Middle frontal gyrus (tissue), 1 donor: ENCODE results near the gene MLF2.
"Not testable (repeated sequence)": the region's sequence is repeated elsewhere in the genome, so short reads cannot be mapped to it uniquely, and the experiment has no call there.

Experiments used
- DNase-seq: peaks from one replicate; pipeline ENCODE4 v3.0.0-alpha.2; 2015; ENCODE audit warnings: low spot score; ENCODE audit errors: extremely low spot score

The MLF2 gene

GRCh38 chr12:6735448-6736191 is 17.3 kb downstream of the MLF2 start:
- no peak for DNase-seq

DNA sequence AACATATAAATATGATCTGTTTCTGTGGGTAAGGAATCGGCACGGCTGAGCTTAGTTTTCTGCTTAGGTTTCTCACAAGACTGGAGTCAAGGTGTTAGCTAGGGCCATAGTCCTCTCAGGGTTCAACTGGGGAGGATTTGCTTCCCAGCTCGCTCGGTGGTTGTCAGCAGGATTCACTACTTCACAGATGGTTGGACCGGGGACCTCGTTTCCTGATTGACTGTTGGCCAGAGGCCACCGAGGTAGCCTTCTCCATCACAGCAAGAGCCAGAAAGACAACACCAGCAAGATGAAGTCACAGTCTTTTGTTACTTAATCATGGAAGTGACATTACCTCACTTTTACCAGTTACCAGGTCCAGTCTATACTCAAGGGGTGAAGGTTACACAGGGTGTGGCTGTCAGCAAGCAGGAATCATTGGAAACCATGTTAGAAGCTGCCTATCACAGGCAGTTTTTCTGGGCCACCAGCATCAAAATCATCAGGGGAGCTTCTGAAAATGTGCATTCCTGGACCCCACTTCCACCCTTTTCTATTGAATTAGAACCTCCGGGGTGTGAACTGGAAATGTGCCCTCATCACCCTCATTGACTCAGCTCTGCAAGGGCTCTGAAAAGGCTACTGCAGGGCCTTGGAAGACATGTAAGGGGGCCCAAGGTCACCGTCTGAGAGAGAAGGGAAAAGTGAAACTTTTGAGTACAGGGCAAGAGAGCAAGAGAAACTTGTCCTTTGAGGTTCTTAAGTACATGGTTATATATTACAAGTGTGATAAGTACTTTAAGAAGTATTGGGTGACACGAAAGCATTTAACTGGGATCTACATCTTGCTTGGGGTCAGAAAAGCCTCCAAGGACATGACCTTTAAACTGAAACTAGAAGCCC is 18.2 kb downstream of the MLF2 start:
- DNase-seq, result no peak

DNA sequence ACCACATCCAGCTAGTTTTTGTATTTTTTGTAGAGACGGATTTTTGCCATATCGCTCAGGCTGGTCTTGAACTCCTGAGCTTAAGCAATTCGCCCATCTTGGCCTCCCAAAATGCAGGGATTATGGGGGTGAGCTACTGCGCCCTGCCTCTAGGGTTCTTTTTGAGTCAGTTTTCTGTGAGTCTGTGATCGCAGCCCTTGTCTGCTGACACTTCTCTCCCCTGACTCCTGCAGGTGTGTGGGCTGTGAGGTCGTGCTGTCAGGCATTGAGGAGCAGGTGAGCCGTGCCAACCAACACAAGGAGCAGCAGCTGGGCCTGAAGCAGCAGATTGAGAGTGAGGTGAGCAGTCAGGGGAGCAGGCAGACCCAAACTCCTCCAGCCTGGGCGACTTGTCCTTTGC is 22.8 kb downstream of the MLF2 start:
- DNase-seq, result no peak

GRCh38 chr12:6729186-6729585 is 23.8 kb downstream of the MLF2 start:
- no peak for DNase-seq

DNA sequence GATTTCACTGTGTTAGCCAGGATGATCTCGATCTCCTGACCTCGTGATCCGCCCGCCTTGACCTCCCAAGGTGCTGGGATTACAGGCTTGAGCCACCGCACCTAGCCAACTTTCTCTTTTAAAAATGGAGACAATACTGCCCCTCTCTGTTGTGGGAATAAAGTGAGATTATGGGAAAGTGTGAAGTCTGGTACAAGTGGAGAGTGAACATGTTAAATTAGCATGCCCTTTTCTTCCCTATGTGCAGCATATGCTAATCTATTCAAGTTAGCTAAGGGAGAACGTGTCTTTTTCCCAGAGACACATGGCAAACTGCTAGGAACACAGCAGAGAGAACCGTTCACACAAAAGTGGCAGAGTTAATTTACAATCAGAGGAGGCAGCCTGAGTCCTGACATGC is 27.6 kb downstream of the MLF2 start:
- DNase-seq, result no peak

- DNase-seq, result no peak
These were observed 28.5 kb downstream of the MLF2 start for GRCh38 chr12:6724409-6724797.

GRCh38 chr12:6723607-6724408 is 29.1 kb downstream of the MLF2 start, which contains the start of gene COPS7A:
COPS7A (plus strand) TSS chr12:6724046; CDS start chr12:6724657, 611 bp downstream.
- DNase-seq, result peak; percentile 97

- no peak for DNase-seq
These were observed 30.1 kb downstream of the MLF2 start for GRCh38 chr12:6722863-6723262.

GRCh38 chr12:6716874-6717437 is 36.0 kb downstream of the MLF2 start:
- no peak for DNase-seq

GRCh38 chr12:6716031-6716873 is 36.7 kb downstream of the MLF2 start:
- DNase-seq, result not testable (repeated sequence)

- DNase-seq, result no peak
These were observed 44.0 kb downstream of the MLF2 start for GRCh38 chr12:6708960-6709394.

DNA sequence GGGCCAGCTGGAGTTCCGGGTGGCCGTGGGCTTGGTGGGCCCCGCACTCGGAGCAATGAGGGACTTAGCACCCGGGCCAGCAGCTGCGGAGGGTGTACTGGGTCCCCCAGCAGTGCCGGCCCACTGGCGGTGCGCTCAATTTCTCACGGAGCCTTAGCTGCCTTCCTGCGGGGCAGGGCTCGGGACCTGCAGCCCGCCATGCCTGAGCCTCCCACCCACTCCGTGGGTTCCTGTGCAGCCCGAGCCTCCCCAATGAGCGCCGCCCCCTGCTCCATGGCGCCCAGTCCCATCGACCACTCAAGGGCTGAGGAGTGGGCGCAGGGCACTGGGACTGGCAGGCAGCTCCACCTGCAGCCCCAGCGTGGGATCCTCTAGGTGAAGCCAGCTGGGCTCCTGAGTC is 44.6 kb downstream of the MLF2 start:
- DNase-seq, result not testable (repeated sequence)

GRCh38 chr12:6703631-6704030 is 49.3 kb downstream of the MLF2 start:
- DNase-seq, result no peak

- no peak for DNase-seq
These were observed 51.7 kb downstream of the MLF2 start for GRCh38 chr12:6701078-6701768.

- no peak for DNase-seq
These were observed 52.3 kb downstream of the MLF2 start, which contains the start of gene PIANP for GRCh38 chr12:6700646-6701051. PIANP (minus strand) TSS chr12:6700815; CDS start chr12:6698061, 2,754 bp downstream.

- no peak for DNase-seq
These were observed 52.8 kb downstream of the MLF2 start for GRCh38 chr12:6699989-6700645.

DNA sequence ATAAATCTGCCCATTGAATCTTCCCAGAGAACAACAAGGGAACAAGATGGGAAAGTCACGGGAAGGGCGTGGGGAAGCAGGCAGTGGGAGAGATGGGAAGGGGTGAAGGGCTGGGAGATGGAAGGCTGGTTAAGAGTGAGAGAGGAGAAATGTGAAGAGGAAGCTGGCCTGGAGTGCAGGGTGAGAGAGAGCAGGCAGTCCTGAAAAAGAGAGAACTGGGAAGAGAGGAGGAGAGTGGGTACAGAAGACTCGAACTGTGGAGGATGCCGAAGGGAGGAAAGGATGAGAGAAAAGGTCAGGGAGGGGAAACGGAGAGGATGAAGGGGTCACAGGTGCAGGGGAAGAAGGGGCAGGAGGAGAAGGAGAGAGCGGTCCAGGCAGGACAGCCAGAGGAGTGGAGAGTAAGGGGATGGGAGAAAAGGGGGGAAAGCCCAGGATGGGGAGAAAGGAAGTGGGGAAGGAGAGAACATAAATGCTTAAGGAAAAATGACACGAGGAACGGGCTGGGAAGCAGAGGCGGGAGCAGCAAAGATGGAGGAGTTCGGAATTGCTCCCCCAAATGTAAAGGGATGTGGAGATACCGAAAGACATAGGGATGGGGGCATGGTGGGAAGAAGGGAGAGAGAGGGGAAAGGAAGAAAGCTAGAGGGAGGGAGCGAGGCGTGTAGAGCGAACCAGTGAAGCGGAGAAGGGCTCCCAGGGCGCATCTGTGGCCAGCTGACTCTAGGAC is 53.5 kb downstream of the MLF2 start:
- DNase-seq, result no peak

DNA sequence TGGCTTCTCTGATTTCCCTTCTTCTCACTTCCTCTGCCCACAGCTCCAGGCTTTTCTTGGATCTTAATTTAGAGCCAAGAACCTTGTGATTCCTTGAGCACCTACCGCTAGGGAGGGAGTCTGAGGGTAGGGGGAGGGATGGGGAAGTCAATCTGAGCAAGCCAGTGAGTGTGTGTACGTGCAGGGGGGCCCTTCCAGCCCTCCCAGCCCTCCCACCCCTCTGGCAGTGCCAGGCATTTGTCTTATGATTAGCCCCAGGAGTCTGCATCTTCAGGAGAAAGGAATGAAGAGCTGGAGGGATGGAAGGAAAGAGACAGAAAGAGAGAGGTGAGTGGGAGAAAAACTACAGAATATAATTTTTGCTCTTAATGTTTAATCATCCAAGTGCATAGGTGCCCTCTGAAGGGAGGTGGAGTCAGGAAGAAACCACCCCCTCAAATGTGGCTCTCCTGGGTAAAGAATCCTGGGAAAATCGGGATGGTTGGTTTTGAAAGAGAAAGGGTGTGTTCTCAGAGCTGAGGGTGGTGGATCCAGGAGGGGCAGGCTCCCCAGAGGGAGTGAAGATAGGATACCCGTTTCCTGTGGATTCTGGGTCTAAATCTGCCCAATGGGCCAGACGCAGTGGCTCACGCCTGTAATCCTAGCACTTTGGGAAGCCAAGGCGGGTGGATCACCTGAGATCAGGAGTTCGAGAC is 54.4 kb downstream of the MLF2 start:
- DNase-seq, result no peak
